ENCODE measurements around the gene THSD4.

Gene THSD4

DNA sequence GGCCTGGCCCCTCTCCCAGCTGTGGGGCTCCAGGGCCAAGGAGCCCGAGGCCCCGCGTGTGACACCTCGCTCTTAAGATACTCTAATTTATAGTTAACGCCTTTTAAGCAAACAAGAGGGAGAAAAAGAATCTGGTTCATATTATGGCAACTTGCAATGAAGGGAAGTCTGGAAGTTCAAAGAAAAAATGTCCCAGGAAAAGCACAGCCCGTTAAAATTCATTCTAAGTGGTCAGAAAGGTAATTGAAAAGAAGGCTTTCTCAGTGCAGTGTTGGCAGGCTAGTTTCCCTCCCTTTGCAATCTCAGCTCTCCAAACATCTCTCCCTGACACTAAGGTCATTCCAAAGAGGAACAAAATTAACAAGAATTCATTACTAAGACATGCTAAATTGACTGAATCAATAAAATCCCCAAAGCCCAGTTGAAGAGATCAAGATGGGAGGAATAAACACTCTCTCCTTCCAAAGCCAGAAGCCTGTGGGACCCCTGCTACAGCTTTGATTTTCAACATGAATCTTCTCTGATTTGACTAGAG, 339.3 kb downstream of the THSD4 start:
- TF ChIP-seq, protein P1, sequence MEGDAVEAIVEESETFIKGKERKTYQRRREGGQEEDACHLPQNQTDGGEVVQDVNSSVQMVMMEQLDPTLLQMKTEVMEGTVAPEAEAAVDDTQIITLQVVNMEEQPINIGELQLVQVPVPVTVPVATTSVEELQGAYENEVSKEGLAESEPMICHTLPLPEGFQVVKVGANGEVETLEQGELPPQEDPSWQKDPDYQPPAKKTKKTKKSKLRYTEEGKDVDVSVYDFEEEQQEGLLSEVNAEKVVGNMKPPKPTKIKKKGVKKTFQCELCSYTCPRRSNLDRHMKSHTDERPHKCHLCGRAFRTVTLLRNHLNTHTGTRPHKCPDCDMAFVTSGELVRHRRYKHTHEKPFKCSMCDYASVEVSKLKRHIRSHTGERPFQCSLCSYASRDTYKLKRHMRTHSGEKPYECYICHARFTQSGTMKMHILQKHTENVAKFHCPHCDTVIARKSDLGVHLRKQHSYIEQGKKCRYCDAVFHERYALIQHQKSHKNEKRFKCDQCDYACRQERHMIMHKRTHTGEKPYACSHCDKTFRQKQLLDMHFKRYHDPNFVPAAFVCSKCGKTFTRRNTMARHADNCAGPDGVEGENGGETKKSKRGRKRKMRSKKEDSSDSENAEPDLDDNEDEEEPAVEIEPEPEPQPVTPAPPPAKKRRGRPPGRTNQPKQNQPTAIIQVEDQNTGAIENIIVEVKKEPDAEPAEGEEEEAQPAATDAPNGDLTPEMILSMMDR (IDR thresholded peaks at IDR 0.05; ENCODE audit: control extremely low read depth, extremely low read depth, low read depth, missing control alignments), result no peak
- POLR2A ChIA-PET, result no interaction called here

DNA sequence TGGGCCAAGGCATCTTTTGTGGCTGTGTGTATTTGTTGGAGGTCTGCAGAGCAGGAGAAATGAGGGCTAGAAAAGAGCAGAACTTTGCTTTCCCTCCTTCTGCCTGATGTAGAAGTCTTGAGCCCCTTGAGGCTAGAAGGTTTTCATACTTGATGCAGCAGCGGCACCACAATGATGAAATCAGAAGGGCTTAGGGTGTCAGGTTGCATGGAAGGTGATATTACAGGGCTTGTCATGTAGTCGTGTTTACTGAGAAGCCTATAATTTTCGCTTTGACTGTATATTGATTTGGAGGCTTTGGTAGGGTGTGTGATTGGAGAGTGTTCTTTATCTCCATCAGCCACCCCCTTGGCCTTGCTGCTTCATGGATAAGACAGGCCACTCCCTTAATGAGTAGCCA, 339.8 kb downstream of the THSD4 start:
- TF ChIP-seq, protein P1 (IDR thresholded peaks at IDR 0.05; ENCODE audit: control extremely low read depth, extremely low read depth, low read depth, missing control alignments), result no peak
- POLR2A ChIA-PET, result no interaction called here
- DNase-seq (ENCODE audit: extremely low spot score), result no peak
- CTCF ChIA-PET, result interaction anchor here (2.5 kb wide), 1 partner anchor 11 kb away, joined by 10 read pairs; no protein-coding TSS in a partner anchor

More for the DNA sequence above, 339.3 kb downstream of the THSD4 start:
- no peak for DNase-seq (ENCODE audit: extremely low spot score)
- CTCF ChIA-PET, result interaction anchor here (1.1 to 2.5 kb wide), 2 partner anchors 10 to 276 kb away, joined by 4 to 10 read pairs; no protein-coding TSS in a partner anchor

DNA sequence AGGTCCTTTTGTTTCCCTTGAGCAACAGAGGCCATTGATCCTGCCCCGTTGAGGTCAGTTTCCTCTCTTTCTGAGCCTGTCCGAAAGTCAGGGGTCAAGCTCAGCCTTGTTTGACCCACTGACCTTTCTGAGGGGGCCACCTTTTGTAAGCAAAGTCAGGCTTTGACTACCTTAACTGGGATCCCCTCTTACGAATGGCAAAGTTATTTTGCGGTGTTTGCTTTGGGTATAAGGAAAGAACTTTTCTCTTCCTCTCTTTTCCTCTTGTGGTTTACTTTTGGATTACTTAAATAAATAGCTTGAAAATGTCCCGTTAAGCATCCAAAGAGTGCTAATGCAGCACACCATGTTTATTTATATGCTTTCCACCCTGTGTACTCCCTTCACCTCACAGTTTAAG, 340.6 kb downstream of the THSD4 start:
- POLR2A ChIA-PET, result no interaction called here
- TF ChIP-seq, protein P1 (IDR thresholded peaks at IDR 0.05; ENCODE audit: control extremely low read depth, extremely low read depth, low read depth, missing control alignments), result no peak
- CTCF ChIA-PET, result no interaction called here
- no peak for DNase-seq (ENCODE audit: extremely low spot score)

DNA sequence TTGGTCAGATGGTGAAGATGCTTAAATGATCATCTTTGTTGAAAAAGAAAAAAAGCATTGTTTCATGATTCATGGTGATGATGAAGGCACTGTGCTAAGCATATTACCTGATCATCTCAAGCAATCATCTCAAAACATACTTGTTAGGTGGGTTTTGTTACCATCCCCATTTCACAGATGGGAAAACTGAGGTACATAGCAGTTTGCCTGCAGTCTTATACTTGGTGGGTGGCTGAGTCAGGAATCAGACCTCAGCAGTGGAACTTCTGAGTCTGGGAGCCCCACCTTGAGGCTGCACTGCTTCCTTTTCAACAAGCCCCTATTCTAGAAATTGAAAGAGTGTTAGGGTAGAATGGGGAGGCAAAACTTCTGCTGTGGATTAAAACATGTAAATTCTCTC, 341.1 kb downstream of the THSD4 start:
- DNase-seq (ENCODE audit: extremely low spot score), result no peak
- ChIA-PET POLR2A (no interaction called here), CTCF (no interaction called here)
- TF ChIP-seq, protein P1 (IDR thresholded peaks at IDR 0.05; ENCODE audit: control extremely low read depth, extremely low read depth, low read depth, missing control alignments), result no peak

DNA sequence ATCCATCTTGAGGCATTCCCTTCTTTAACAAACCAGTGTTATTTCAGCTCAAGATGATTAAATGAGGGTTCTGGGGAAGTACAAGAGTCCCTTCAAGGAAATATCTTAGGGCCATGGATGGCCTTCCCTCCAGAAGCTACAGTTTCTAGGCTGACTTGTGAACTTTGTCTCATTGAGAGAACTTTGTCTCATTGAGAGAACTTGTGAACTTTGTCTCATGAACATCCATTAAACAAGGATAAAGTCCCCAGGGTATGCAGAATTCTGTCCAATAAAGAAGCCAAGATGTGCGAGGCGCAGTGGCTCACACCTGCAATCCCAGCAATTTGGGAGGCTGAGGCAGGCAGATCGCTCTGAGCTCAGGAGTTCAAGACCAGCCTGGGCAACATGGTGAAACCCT, 341.5 kb downstream of the THSD4 start:
- ChIA-PET CTCF (no interaction called here), POLR2A (no interaction called here)
- TF ChIP-seq, protein P1 (IDR thresholded peaks at IDR 0.05; ENCODE audit: control extremely low read depth, extremely low read depth, low read depth, missing control alignments), result no peak
- DNase-seq (ENCODE audit: extremely low spot score), result no peak

DNA sequence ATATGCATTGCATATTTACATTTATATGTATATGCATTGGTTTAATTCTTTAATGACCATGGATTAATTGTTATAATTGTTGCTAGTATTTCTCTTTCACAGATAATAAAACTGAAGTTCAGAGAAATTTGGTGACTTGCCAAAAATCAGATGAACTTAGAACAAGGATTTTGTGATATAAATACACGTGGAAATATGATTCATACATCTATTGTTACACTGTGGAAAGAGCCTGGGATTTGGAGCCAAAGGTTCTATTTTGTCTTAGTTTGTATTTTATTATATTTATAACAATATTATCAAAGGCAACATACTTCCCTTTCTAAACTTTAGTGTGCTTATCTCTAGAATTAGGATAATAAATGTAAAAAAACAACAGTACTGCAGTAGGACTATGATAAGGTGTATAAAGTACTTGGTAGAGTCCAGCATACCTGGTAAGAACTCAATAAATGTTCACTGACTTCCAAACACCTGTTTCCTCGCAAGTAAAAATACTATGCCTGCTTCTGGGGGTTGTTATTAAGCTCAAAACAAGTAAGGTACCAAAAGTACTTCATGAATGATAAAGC, 342.9 kb downstream of the THSD4 start:
- POLR2A ChIA-PET, result no interaction called here
- DNase-seq (ENCODE audit: extremely low spot score), result no peak
- TF ChIP-seq, protein P1 (IDR thresholded peaks at IDR 0.05; ENCODE audit: control extremely low read depth, extremely low read depth, low read depth, missing control alignments), result no peak
- CTCF ChIA-PET, result no interaction called here

Data from GM10248 (cell line).